ENCODE measurements around the gene FOXJ2.
"Not testable (repeated sequence)": the region's sequence is repeated elsewhere in the genome, so short reads cannot be mapped to it uniquely, and the experiment has no call there.

Gene FOXJ2

GRCh38 chr12:8030189-8030588, 2.3 kb upstream of the FOXJ2 start:
- DNase-seq (ENCODE audit: low read depth in 3 of 3) = no peak

GRCh38 chr12:8031017-8031416, 1.5 kb upstream of the FOXJ2 start:
- not testable (repeated sequence) for DNase-seq (ENCODE audit: low read depth in 3 of 3)

DNA sequence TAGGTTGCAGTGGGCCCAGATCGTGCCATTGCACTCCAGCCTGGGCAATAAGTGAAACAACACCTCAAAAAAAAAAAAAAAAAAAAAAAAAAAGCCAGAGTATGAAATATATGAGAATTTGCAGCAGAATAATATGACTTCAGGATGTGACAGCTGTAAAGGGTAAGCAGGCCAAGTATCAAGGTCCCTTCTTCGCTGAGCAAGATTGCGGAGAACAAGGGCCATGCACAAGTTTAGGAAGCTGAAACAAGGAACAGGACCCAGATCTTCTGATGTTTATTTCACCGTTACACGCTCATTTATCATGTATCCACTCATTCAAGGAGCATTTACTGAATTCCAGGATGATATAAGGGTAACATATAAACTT, 659 bp upstream of the FOXJ2 start:
- DNase-seq (ENCODE audit: low read depth in 3 of 3) = no peak

DNA sequence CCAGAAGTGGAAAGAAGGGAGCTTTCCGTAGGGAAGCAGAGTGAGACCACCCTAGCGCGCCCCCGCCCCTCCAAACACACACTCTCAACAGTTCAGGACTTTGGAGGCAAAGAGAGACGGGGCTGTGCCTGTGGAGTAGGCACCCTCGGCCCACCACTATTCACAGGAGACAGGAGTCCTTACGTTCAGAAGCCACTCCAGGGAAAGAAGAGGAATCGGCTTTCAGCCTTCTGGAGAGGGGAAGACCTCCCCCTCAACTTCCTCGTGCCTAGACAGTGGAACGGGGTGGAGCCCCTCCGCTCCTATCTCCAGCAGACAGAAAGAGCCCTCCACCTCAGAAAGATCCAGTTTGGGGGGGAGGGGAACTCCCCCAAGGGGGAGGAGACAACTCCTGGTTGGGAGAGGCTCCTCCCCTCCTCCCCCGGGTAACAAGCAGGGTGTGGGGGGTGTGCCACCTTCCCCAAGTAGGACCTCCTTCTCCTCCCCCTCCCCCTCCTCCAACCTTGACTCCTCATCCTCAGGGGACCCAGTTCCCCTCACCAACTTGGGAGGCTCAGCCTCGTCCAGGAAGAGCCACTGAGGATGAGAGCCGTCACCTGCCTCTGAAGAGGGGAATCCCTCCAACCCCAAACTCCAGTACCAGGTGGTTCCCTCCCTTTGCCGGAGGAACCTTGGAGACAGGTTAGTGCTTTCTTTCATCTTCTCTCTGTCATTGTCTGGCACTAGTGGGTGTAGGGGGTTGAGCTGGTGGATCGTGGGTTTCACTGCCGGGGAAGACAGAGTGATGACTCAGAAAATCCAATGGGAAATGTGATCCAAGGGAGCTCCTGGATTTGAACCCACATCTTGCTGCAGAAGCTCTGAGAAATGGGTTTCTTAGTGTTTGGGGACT, 883 bp downstream of the FOXJ2 start:
- DNase-seq (ENCODE audit: low read depth in 3 of 3) = peak in 2 of 3 experiments; percentile 19 to 37

- no peak for DNase-seq (ENCODE audit: low read depth in 3 of 3)
Observed at GRCh38 chr12:8034802-8035201, 2.3 kb downstream of the FOXJ2 start.

DNA sequence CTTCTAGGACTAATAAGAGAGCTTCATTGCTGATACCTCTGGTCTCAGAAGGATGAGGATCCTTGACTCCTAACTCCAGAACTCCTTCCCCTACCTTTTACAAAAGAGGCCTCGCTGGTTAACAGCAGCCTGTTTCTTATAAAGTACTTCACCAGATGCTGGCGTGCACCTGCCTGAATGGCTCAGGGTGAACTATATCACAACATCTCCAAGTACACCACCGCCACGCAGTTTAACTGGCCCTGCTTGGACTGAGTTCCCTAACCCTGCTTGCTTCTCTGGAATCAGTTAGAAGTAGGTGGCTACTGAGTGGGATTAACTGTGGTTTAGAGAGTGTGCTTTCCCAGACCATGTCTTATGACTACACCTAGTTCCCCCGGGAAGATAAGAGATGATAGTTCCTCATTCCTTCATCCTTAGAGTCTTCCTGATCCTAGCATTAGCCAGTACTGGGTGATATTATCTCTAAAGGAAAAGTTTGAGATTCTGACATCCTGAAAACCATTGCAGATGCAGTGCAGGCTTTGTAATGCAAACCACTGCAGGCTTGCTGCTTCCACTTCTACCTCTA, 3.0 kb downstream of the FOXJ2 start:
- no peak for DNase-seq (ENCODE audit: low read depth in 3 of 3)

DNA sequence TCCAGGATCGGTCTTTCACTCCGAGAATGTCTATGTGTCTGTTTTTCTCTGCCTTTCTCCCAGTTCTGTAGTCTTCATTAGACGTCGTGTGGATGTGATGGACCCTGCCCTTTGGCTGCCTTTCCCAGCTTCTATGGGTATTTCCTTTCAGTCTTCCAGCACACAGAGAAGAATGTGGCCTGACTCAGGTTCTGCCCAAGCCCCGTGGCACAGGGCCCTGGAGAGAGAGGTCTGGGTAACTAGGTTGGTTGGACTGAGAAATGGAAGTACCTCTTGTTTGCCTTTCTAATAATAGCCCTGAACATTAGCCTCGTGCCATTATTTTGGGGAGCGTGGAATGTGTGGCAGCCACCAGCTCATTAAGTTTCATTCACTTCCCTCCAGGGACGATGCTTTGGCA, 3.8 kb downstream of the FOXJ2 start:
- no peak for DNase-seq (ENCODE audit: low read depth in 3 of 3)

GRCh38 chr12:8037046-8037663, 4.6 kb downstream of the FOXJ2 start:
- no peak for DNase-seq (ENCODE audit: low read depth in 3 of 3)

DNA sequence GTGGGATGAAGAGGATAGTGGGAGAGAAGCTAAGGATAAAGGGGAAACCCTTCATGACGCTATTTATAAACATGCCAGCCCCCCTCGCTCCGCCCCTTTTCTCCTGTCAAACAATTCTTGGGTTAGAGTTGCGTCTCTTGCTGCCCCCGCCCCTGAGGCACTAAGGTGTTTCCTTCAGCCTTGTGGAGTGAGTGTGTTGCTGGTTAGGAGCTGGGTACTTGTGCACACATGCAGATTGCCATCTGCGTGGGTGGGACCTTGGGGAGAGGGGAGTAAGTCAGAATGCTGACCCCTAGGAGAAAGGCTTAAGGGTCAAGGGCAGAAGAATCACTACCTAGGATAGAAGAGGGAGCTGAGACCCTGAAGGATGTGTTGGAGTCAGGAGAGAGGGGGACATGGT, 5.4 kb downstream of the FOXJ2 start:
- no peak for DNase-seq (ENCODE audit: low read depth in 3 of 3)

DNA sequence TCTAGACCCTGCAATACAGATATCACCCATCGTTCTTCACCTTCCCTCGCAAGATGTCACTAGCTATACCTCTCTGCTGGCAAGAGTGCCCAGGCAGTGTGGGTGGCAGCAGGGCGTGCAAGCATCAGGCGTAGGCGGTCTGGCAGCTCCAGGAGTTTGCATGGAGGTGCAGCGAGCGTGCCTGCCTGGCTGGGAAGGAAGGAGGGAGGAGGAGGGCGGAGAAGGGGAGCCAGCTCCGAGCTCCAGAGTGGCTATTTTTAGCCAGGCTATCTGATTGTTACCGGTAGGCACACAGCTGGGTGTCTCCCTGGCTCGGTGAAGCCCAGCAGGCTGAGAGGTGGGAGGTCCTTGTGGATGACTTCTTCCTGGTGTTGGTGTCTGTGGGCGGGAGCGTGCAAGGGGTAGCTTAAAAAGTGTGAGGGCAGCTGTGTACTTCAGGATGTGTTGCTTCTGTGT, 6.2 kb downstream of the FOXJ2 start:
- no peak for DNase-seq (ENCODE audit: low read depth in 3 of 3)

DNA sequence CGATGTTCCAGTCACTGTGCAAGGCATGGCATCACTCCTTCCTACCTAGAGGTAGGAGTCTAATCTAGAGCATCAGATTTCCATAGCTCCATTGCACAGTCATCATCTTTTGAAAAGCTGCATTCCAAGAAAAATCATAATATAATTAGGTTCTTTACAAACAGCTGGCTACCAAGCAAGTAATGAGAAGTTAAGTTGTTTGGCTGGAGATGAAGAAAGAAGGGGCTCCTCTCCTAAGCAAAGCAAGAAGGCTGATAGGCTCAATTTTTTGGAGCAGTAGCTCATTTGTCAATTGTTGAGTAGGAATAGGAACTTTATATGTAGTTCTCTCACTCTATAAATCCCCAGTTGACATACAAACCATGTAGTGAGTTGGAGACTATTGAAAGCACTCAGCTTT, 8.3 kb downstream of the FOXJ2 start:
- no peak for DNase-seq (ENCODE audit: low read depth in 3 of 3)

DNA sequence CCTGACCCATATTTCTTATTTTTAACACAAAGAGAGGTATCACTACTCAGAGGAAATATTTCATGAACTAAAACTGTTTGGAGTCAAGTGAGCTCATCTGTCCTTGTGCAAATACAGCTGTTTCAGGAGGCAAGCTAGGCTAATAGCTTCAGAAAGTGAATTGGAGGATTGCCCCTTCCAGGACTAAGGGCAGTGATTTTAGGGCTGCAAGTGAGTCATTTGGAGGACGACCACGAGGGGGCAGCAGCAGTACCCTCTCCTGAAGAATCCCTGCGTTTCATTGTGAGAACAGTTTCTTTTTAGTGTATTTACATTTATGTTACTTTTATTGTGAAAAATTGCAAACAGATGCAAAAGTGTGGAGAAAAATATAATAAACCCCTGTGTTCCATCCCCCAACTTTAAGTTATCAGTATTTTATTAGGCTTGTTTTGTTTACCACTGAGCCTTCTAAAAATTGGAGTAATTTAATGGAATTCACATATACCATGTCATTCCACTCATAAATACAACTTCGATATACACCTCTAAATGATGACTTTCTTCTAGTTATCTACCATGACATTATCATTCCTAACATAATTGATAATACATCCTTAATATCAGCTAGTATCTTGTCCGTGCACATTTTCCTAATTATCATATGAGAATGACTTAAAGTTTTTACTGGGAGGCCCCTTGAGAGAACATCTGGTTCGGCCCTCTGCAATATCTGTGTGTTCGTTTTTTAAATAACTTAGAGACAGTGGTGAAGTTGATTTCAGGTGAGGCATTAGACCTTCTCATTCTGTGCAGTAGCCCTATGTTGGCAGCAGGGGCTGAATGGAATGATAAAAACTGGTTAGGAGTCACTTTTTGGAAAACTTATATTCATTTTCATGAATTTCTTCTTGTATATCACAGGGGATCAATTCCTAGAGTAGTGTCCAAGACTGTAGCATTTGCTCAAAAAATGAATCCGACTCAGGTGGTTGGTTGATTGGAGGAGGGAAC, 13.7 kb downstream of the FOXJ2 start:
- peak; percentile 68 to 75 (median 75) for DNase-seq (ENCODE audit: low read depth in 3 of 3)

DNA sequence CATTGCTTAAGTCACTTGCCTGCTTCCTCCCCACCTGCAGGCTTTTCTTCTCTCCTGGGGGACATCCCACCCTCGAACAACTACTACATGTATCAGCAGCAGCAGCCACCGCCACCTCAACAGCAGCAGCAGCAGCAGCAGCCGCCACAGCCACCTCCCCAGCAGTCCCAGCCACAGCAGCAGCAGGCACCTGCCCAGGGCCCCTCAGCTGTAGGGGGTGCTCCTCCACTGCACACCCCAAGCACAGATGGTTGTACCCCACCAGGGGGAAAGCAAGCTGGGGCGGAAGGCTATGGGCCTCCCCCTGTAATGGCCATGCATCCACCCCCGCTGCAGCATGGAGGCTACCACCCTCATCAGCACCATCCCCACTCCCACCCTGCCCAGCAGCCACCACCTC, 15.3 kb downstream of the FOXJ2 start:
- DNase-seq (ENCODE audit: low read depth in 3 of 3) = no peak

DNA sequence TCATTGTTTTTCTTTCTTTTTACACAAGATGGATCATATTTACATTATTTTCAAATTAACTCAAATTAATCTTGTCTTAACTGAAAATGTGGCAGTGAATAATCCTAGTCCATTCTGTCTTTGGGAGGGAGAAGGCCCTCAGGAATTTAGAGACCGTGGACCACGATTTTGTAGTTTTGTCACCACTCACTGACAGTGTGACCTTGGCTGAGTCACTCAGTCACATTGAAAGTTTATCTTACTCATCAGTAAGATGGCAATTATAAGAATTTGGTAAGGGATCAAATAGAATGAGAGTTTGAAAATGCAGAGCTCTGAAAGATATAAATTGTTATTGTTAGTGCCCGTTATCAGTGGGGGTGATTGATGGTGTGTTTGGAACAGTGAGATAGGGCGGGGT, 16.4 kb downstream of the FOXJ2 start:
- no peak for DNase-seq (ENCODE audit: low read depth in 3 of 3)

GRCh38 chr12:8050600-8051250, 18.2 kb downstream of the FOXJ2 start:
- no peak for DNase-seq (ENCODE audit: low read depth in 3 of 3)

- no peak for DNase-seq (ENCODE audit: low read depth in 3 of 3)
Observed at GRCh38 chr12:8052679-8053078, 20.2 kb downstream of the FOXJ2 start.

GRCh38 chr12:8054816-8055215, 22.3 kb downstream of the FOXJ2 start:
- DNase-seq (ENCODE audit: low read depth in 3 of 3) = no peak

- DNase-seq (ENCODE audit: low read depth in 3 of 3) = no peak
Observed at GRCh38 chr12:8057306-8057705, 24.8 kb downstream of the FOXJ2 start.

DNA sequence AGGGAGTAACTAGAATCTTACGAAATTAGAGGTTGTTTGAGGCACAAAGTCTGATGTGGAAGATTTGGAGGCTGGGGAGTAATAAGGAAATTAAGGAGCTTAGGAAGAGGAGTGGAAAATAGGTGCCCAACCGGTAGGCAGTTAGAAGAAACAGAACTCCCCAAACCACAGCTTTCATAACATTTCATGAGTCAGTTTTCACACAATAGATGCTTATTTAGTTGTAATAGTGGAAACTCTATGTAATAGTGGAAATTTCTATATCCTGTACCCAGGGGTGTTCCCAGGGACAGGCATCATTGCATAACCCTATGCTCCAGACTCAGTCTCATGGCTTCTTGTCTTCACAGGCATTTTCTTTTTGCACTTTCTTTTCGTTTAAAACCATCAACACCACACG, 25.3 kb downstream of the FOXJ2 start:
- no peak for DNase-seq (ENCODE audit: low read depth in 3 of 3)

- DNase-seq (ENCODE audit: low read depth in 3 of 3) = no peak
Observed at GRCh38 chr12:8058506-8058905, 26.0 kb downstream of the FOXJ2 start.

- DNase-seq (ENCODE audit: low read depth in 3 of 3) = no peak
Observed at GRCh38 chr12:8064131-8064530, 31.6 kb downstream of the FOXJ2 start.

Data from stimulated activated CD4-positive, alpha-beta T cell treated with anti-CD3 and anti-CD28 coated beads, TNF-alpha, amount 100 ng/mL, for 4 hours (primary cell).